C4-2B (cell line): ENCODE results near the gene CDK6.

Experiments
- CTCF ChIP-seq: fragments of 450-650 bp; conservative IDR thresholded peaks from 2 replicates; pipeline ENCODE4 v1.5.1; 2017; ENCODE audit warnings: mild to moderate bottlenecking
- ZFX ChIP-seq: fragments of 450-650 bp; IDR thresholded peaks from 2 replicates; pipeline ENCODE4 v1.6.1; 2017

GRCh38 chr7:92834507-92835260 lies 1.7 kb downstream of the CDK6 start:
- TF ChIP-seq CTCF = no peak
- no peak for TF ChIP-seq ZFX
